Caki2 (cell line): ENCODE data around the gene ADRA2C. TPM values are rescaled to one million over a fixed set of nuclear protein-coding genes. Genes with fewer than 3 reads are reported as not detected.

Source experiments
- DNase-seq: peaks from one replicate; pipeline ENCODE4 v3.0.0-alpha.2; 2015; ENCODE audit warnings: low read depth
- in situ Hi-C: cut with HindIII; loops from 2 replicates; pipeline ENCODE4 v1.10.0; 2016; ENCODE audit warnings: low sequenced_read_pairs, low pct_unique_long_range_greater_than_20kb, mixed read lengths
- total RNA-seq: library from RNA; depleted of rRNA; stranded (reverse); fragments of >200 nt; shearing (Covaris generic); gene quantifications from 2 replicates; pipeline ENCODE4 v1.2.3, GENCODE V29; 2014; ENCODE audit warnings: low replicate concordance

ADRA2C gene
- total RNA-seq, 1 experiment from 2014 or later: 17.6 TPM

DNA sequence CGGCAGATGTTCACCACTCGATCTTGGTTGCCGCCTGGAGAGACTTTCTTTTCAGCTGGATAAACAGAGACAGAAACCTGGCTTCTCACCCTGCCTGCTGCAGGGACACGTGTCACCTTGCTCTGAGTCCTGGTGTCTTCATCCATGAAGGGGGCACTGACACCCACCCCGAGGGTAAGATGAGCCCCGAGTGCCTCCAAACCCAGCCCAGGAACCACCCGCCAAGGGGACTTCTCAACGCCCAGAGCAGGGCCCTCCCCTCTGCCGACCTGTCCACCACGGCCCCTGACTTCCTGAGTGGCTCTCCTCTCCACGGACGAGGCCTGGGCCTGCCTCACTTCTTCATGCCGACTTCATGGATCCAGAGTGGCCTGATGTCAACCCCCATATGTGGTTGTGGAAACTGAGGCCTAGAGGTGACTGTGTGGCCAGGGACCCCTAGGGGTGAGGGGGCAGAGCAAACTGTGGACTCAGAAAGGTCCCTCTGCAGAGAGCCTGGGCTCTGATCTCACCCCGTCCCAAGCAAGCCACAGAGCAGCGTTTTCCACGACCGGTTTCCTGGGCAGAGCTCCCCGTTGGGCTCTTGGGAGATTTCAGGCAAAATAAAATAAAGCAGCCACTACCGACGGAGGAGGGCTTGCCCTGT is 5.1 kb downstream of the ADRA2C start:
- in situ Hi-C loops: no loop called here
- DNase-seq: no peak

DNA sequence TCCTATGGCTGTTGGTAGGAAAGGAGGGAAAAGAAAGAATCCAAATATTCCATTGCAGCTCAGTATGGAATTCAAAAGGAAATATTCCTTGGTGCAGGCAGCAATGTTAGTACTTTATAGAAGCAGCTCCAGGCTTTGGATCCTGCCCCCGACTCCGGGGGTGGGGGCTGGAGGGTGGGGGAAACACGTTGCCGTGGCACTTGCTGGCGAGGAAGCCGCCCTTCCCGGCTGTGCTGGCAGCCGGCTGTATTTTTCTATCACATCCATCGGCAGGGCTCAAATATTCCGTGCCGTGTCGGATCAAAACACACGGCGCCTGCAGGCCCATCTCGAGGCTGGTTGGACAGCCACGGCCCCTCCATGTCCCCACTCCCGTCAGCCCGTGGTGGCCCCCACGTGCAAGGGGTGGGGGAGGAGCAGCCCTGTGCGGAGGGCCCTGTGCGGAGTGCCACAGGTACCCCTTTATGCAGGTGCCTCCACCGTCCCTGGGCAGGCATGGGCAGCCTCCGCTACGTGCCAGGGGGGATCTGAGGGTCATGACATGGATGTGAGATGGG is 5.8 kb downstream of the ADRA2C start:
- in situ Hi-C loops: no loop called here
- no peak for DNase-seq

- in situ Hi-C loops: no loop called here
- no peak for DNase-seq
Measured at GRCh38 chr4:3772632-3773031, 6.4 kb downstream of the ADRA2C start.

GRCh38 chr4:3773552-3774001 is 7.4 kb downstream of the ADRA2C start:
- DNase-seq: no peak
- in situ Hi-C loops: no loop called here

- in situ Hi-C loops: no loop called here
- no peak for DNase-seq
Measured at GRCh38 chr4:3774253-3774883, 8.2 kb downstream of the ADRA2C start.

- no peak for DNase-seq
- in situ Hi-C loops: no loop called here
Measured at GRCh38 chr4:3775005-3775404, 8.8 kb downstream of the ADRA2C start.

DNA sequence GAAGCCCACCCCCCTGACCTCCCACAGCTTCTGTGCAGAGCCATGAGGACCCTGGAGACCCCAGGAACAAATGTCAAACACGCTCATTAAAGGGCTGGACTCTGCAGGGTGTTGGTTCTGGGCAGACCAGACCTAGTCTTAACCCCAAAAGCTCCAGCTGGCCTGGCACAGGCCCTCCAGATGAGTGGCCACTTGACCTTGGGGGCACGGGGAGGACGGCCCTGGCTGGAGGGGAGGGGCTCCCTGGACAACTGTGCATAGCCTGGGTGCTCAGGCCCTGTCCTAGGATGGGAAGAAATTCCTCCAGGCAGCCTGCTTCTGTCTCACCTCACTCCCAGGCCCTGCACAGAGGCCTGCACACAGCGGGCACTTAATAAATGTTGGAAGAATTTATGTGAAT is 9.4 kb downstream of the ADRA2C start:
- in situ Hi-C loops: no loop called here
- no peak for DNase-seq

DNA sequence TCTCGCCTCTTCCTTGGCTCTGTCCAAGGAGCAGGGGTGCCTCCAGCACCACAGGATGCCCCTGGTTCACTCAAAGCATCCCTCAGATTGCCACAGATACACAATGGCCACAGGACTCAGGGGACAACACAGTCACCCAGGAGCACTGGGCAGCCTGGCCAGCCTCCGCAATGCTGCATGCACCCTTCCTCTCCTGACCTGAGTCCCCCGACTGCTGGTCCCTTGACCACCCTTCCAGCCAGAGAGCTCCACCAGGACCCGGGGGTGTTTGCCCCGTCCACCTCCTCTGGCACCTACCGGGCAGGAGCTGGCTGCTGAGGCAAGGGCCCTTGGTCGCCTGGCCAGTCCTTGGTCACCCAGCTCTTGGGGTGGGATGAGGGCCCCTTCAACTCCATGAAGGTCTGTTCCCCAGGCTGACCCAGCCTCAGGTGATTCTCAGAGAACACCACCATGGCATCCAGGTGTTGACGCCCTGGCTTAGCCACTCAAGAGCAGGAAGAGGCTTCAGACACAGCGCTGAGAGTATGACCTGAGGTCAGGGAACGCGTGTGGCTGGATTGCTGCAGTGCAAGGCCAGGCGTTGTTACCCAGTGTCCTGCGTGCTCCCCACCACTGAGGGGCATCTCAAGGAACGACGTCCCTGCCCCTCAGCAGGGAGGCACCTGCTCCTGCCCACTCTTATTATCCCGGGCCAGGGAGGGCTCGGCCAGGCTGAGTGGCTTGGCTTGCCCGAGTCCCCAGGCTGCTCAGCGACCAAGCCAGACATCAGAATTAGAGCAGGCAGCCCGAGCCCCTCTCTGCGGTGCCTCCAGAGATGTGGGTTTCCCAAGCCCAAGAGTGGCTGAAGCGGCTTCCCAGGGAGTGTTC is 10.2 kb downstream of the ADRA2C start:
- in situ Hi-C loops: no loop called here
- DNase-seq: no peak

GRCh38 chr4:3777033-3777390 is 10.8 kb downstream of the ADRA2C start:
- no peak for DNase-seq
- in situ Hi-C loops: no loop called here

DNA sequence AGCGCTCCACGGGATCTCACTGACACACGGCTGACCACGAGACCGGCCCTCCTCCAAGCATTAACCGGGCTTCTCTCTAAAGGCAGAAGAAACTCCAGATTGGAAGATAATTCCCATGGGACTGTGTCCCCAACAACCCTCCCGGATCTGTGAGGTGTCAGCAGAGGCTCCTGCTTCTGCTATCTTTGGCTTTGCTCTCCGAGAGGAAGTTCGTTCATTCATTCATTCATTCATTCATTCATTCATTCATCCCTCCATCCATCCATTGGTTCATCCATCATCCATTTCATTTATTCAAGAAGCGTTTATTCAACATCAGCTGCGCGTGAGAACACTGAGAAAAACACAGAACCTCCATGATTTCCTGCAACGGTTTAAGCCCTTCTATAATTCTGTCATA is 11.5 kb downstream of the ADRA2C start:
- no peak for DNase-seq
- in situ Hi-C loops: no loop called here

- in situ Hi-C loops: no loop called here
- no peak for DNase-seq
Measured at GRCh38 chr4:3779509-3779908, 13.3 kb downstream of the ADRA2C start.

DNA sequence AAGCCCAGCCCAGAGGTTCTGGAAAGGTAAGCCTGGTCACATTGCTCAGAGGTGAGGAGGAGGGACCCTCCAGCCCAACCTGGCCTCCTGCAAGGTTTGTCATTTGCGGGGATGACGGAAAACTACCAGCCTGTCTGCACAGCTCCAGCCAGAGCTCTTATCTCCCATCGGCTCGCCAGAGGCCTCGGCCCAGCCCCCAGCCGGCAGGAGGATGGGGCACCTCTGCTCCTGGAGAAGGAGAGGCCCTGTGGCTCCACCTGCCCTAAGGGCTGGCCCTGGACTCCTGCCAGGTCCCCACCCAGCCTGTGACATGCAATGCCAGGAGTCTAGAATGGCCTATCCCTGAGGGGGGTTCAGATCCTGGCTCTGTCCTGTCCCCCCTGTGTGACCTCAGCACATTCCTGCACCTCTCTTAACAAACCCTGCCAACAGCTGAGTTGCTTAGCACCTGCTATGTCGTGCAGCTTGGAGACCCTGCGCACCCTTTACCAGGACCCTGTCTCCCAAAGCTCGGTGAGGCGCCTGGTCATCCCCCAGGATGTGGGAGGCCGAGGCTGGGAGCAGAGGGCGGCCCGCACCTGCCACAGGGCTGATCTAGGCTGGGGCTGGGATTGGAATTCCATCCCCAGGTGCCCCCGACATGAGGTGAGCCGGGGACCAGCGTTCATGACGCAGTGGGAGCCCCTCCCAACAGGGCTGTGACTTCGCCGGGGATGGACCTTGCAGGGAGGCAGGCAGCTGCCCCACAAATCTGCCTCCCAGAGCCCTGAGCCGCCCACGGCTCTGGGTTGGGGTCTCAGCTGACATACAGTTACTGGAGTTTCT is 14.4 kb downstream of the ADRA2C start:
- peak; percentile 48 for DNase-seq
- in situ Hi-C loops: no loop called here

- in situ Hi-C loops: no loop called here
- DNase-seq: peak; percentile 71
Measured at GRCh38 chr4:3781193-3781886, 15.2 kb downstream of the ADRA2C start.

GRCh38 chr4:3781997-3782930 is 16.1 kb downstream of the ADRA2C start:
- no peak for DNase-seq
- in situ Hi-C loops: no loop called here

- in situ Hi-C loops: no loop called here
- no peak for DNase-seq
Measured at GRCh38 chr4:3783693-3784306, 17.6 kb downstream of the ADRA2C start.
